MM.1S (cell line): ENCODE measurements around the gene TOP2B.

Source experiments
- DNase-seq: peaks from one replicate; pipeline ENCODE4 v3.0.0-alpha.2; 2015
- H2AFZ ChIP-seq: fragments of 300-600 bp; sonication (generic); 2 replicates; pipeline ENCODE4 v1.6.0; 2016; ENCODE audit warnings: antibody characterized with exemption, low read length
- H3F3A ChIP-seq: fragments of 300-600 bp; sonication (generic); 2 replicates; pipeline ENCODE4 v1.6.1; 2016; ENCODE audit warnings: mild to moderate bottlenecking, antibody characterized with exemption, low read length, moderate library complexity, mixed read lengths; ENCODE audit not compliant: insufficient read depth
- H3K27ac ChIP-seq: fragments of 300-600 bp; sonication (generic); 2 replicates; pipeline ENCODE4 v1.5.1; 2016; ENCODE audit warnings: mild to moderate bottlenecking, low read length
- H3K27me3 ChIP-seq: fragments of 300-600 bp; sonication (generic); replicated peaks from 2 replicates; pipeline ENCODE4 v1.6.0; 2016; ENCODE audit warnings: low read length; ENCODE audit not compliant: insufficient read depth
- H3K36me3 ChIP-seq: fragments of 300-600 bp; sonication (generic); replicated peaks from 2 replicates; pipeline ENCODE4 v1.6.1; 2016; ENCODE audit warnings: mild to moderate bottlenecking, low read length, mixed read lengths; ENCODE audit not compliant: insufficient read depth
- H3K4me1 ChIP-seq: fragments of 300-600 bp; sonication (generic); 2 replicates; pipeline ENCODE4 v1.6.1; 2016; ENCODE audit warnings: low read length, mixed read lengths
- H3K4me2 ChIP-seq: fragments of 300-600 bp; sonication (generic); 2 replicates; pipeline ENCODE4 v1.6.0; 2016; ENCODE audit warnings: low read depth, low read length
- H3K4me3 ChIP-seq: fragments of 300-600 bp; sonication (generic); 2 replicates; pipeline ENCODE4 v1.5.1; 2016; ENCODE audit warnings: low read length, mixed read lengths
- H3K79me2 ChIP-seq: fragments of 300-600 bp; sonication (generic); 2 replicates; pipeline ENCODE4 v1.6.1; 2016; ENCODE audit warnings: mixed run types, low read length, mixed read lengths
- H3K9ac ChIP-seq: fragments of 300-600 bp; sonication (generic); 2 replicates; pipeline ENCODE4 v1.6.1; 2016; ENCODE audit warnings: low read length, mixed read lengths
- H3K9me2 ChIP-seq: fragments of 300-600 bp; sonication (generic); replicated peaks from 2 replicates; pipeline ENCODE4 v1.6.1; 2016; ENCODE audit warnings: mild to moderate bottlenecking, low read length, mixed read lengths; ENCODE audit not compliant: insufficient read depth
- H3K9me3 ChIP-seq: fragments of 300-600 bp; sonication (generic); replicated peaks from 2 replicates; pipeline ENCODE4 v1.6.1; 2016; ENCODE audit warnings: mild to moderate bottlenecking, low read length, mixed read lengths; ENCODE audit not compliant: insufficient read depth
- H4K20me1 ChIP-seq: fragments of 300-600 bp; sonication (generic); 2 replicates; pipeline ENCODE4 v1.6.1; 2016; ENCODE audit warnings: mild to moderate bottlenecking, low read length, moderate library complexity, mixed read lengths; ENCODE audit not compliant: insufficient read depth
- EZH2 ChIP-seq: fragments of 300-600 bp; sonication (generic); optimal IDR thresholded peaks from 2 replicates; pipeline ENCODE3; 2017; ENCODE audit warnings: low read depth, mild to moderate bottlenecking, antibody characterized with exemption, low read length, mixed read lengths
- EZH2phosphoT487 ChIP-seq: fragments of 300-600 bp; sonication (generic); IDR thresholded peaks from 2 replicates; pipeline ENCODE4 v1.6.1; 2018; ENCODE audit warnings: antibody characterized with exemption, low read length
- TF ChIP-seq, protein P1 (sequence below): fragments of 300-600 bp; sonication (generic); IDR thresholded peaks from 2 replicates; pipeline ENCODE4 v1.5.1; 2016; ENCODE audit warnings: antibody characterized with exemption, low read length, mixed read lengths

Gene TOP2B

DNA sequence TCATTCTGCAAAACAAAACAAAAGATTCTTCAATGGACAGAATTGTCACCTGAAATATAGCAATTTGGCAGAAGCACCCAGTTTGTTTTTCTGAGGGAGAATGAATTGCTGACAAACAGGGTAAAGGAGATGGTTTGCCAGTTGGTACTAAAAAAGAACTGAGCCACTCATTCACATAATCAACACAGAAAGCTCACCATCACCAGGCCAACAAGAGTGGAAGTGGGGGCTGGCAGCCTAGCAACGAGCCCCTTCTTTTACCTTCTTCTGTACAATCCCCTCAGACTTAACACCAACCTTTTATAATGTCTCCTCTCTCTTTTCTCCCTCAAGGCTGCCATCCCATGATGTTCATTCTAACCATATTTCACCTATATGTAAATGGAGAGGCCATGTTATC lies 5.9 kb downstream of the TOP2B start:
- peaks cover 95% of the 10 kb centered on the region for H3K79me2 ChIP-seq
- H3F3A ChIP-seq: peaks cover 18% of the 10 kb centered on the region
- DNase-seq: no peak
- TF ChIP-seq EZH2 (no peak), EZH2phosphoT487 (no peak)
- TF ChIP-seq, protein P1, sequence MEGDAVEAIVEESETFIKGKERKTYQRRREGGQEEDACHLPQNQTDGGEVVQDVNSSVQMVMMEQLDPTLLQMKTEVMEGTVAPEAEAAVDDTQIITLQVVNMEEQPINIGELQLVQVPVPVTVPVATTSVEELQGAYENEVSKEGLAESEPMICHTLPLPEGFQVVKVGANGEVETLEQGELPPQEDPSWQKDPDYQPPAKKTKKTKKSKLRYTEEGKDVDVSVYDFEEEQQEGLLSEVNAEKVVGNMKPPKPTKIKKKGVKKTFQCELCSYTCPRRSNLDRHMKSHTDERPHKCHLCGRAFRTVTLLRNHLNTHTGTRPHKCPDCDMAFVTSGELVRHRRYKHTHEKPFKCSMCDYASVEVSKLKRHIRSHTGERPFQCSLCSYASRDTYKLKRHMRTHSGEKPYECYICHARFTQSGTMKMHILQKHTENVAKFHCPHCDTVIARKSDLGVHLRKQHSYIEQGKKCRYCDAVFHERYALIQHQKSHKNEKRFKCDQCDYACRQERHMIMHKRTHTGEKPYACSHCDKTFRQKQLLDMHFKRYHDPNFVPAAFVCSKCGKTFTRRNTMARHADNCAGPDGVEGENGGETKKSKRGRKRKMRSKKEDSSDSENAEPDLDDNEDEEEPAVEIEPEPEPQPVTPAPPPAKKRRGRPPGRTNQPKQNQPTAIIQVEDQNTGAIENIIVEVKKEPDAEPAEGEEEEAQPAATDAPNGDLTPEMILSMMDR: no peak
- no peak overlapping the region for H3K27ac ChIP-seq
- H3K4me1 ChIP-seq: peaks cover 32% of the 10 kb centered on the region
- H3K9me3 ChIP-seq: no peaks in the 10 kb centered on the region
- H3K9ac ChIP-seq: no peak overlapping the region
- no peak overlapping the region for H3K4me3 ChIP-seq
- H4K20me1 ChIP-seq: peaks cover 35% of the 10 kb centered on the region
- no peaks in the 10 kb centered on the region for H3K27me3 ChIP-seq
- no peaks in the 10 kb centered on the region for H3K36me3 ChIP-seq
- H2AFZ ChIP-seq: no peak overlapping the region
- no peak overlapping the region for H3K4me2 ChIP-seq
- H3K9me2 ChIP-seq: no peaks in the 10 kb centered on the region

DNA sequence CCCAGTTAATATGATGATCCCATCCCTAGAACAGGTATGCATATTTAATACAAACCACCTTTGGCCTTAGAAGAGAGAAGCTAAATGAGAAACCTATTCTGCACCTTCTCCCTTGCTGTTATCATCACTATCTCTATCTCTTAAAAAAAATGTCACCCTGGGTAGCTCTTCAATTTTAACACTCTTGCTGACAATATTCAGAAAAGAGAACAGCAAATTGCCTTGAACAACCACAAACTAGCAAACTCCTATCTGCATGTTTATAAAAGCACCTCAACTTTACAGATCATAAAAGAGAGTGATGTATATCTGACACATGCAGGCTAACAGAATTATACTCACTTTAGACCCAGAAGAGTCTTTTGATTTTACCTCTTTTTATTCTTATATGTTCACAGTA lies 7.4 kb downstream of the TOP2B start:
- Histone ChIP-seq H3K4me3 (no peak overlapping the region), H3F3A (peaks cover 4% of the 10 kb centered on the region), H3K4me1 (peaks cover 30% of the 10 kb centered on the region), H3K9me3 (no peaks in the 10 kb centered on the region), H3K4me2 (no peak overlapping the region), H3K9ac (no peak overlapping the region), H2AFZ (no peak overlapping the region), H3K27me3 (no peaks in the 10 kb centered on the region), H3K36me3 (no peaks in the 10 kb centered on the region), H3K9me2 (no peaks in the 10 kb centered on the region), H4K20me1 (peaks cover 44% of the 10 kb centered on the region), H3K79me2 (peaks cover 95% of the 10 kb centered on the region), H3K27ac (no peak overlapping the region)
- no peak for DNase-seq
- TF ChIP-seq EZH2 (no peak), EZH2phosphoT487 (no peak)
- TF ChIP-seq, protein P1: no peak

DNA sequence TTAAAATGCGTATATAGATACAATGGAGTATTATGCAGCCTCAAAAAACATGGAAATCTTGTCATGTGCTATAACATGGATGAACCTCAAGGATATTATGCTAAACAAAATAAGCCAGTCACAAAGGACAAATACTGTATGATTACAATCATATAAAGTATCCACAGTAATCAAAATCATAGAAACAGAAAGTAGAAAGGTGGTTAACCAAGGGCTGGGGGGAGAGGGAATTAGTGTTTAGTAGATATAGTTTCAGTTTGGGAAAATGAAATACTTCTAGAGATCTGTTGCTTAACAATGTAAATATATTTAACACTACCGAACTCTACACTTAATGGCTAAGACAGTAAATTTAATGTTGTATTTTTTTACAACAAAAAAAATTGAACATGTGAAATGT lies 9.0 kb downstream of the TOP2B start:
- peaks cover 95% of the 10 kb centered on the region for H3K79me2 ChIP-seq
- peaks cover 47% of the 10 kb centered on the region for H4K20me1 ChIP-seq
- no peak overlapping the region; the same call in 1 of the 2 replicates for H3K4me2 ChIP-seq
- H3K9me3 ChIP-seq: no peaks in the 10 kb centered on the region
- H3K27me3 ChIP-seq: no peaks in the 10 kb centered on the region
- H3K4me1 ChIP-seq: peaks cover 25% of the 10 kb centered on the region
- no peak for TF ChIP-seq EZH2phosphoT487
- TF ChIP-seq EZH2: no peak
- TF ChIP-seq, protein P1: no peak
- DNase-seq: no peak
- no peak overlapping the region for H3K27ac ChIP-seq
- H2AFZ ChIP-seq: no peak overlapping the region
- H3K9ac ChIP-seq: no peak overlapping the region
- H3K36me3 ChIP-seq: no peaks in the 10 kb centered on the region
- H3F3A ChIP-seq: no peaks in the 10 kb centered on the region; the same call in 1 of the 2 replicates
- no peak overlapping the region for H3K4me3 ChIP-seq
- H3K9me2 ChIP-seq: no peaks in the 10 kb centered on the region
